CD4-positive, alpha-beta T cell (primary cell): ENCODE data around the gene CXCL12. TPM values are rescaled to one million over a fixed set of nuclear protein-coding genes. Genes with fewer than 3 reads are reported as not detected.

ENCODE experiments used
- ATAC-seq: fragments of 200-7000 bp; cut with Tn5 transposase; one replicate; pipeline ENCODE4 v1.10.0; 2022; ENCODE audit warnings: mild to moderate bottlenecking; ENCODE audit not compliant: poor library complexity
- CTCF ChIA-PET: fragments of 350-600 bp; sonication (Branson Sonifier 250); formaldehyde crosslinking; loops from one replicate; lab custom pipeline; 2021; ENCODE audit warnings: antibody characterized with exemption, inconsistent platforms; lab: Charles Lee
- POLR2A ChIA-PET: fragments of 350-600 bp; sonication (Branson Sonifier 250); formaldehyde crosslinking; loops from one replicate; lab custom pipeline; 2021; ENCODE audit warnings: antibody characterized with exemption, inconsistent platforms; lab: Charles Lee
- DNase-seq, 14 experiments: peaks; one replicate each; pipeline ENCODE4 v3.0.0-alpha.2; 2013 to 2020; ENCODE audit warnings: mixed read lengths in 2 of 14
- H3K27ac ChIP-seq, 2 donors: one replicate each; pipeline versions ENCODE4 v1.5.1 to v1.7.0; 2013; ENCODE audit warnings: low read length in 2 of 2, low read depth in 1 of 2, mild to moderate bottlenecking in 1 of 2
- H3K27me3 ChIP-seq, 2 experiments: 1 replicate in 1 of 2; 2 replicates in 1 of 2; pipeline versions ENCODE4 v1.6.1 to v1.7.0; 2013; ENCODE audit warnings: low read length in 2 of 2, control low read depth in 1 of 2, mild to moderate bottlenecking in 1 of 2, moderate library complexity in 1 of 2; ENCODE audit not compliant: insufficient read depth in 2 of 2, control insufficient read depth in 1 of 2
- H3K36me3 ChIP-seq: one replicate; pipeline ENCODE4 v1.6.1; 2013; ENCODE audit warnings: low read length, control low read depth; ENCODE audit not compliant: insufficient read depth
- H3K4me1 ChIP-seq: one replicate; pipeline ENCODE4 v1.6.1; 2013; ENCODE audit warnings: low read length, control low read depth; ENCODE audit not compliant: insufficient read depth
- H3K4me3 ChIP-seq: one replicate; pipeline ENCODE4 v1.5.1; 2013; ENCODE audit warnings: mild to moderate bottlenecking, low read length, moderate library complexity
- H3K9me3 ChIP-seq, 2 experiments: 1 replicate in 1 of 2; 2 replicates in 1 of 2; pipeline versions ENCODE4 v1.6.1 to v1.7.0; 2013; ENCODE audit warnings: low read length in 2 of 2, mild to moderate bottlenecking in 2 of 2, control low read depth in 1 of 2, moderate library complexity in 1 of 2; ENCODE audit not compliant: control insufficient read depth in 1 of 2, insufficient read depth in 1 of 2
- H3K27ac Mint-ChIP-seq: one replicate; pipeline ENCODE4 v1.8.0; 2020; ENCODE audit warnings: mixed read lengths
- H3K27me3 Mint-ChIP-seq: one replicate; pipeline ENCODE4 v1.8.0; 2021; ENCODE audit warnings: mixed read lengths
- H3K36me3 Mint-ChIP-seq: one replicate; pipeline ENCODE4 v1.8.0; 2021; ENCODE audit warnings: low read depth, mixed read lengths
- H3K4me1 Mint-ChIP-seq: one replicate; pipeline ENCODE4 v1.8.0; 2021; ENCODE audit warnings: low read depth, mixed read lengths
- H3K4me3 Mint-ChIP-seq: one replicate; pipeline ENCODE4 v1.8.0; 2020; ENCODE audit warnings: mild to moderate bottlenecking, mixed read lengths
- H3K9me3 Mint-ChIP-seq: one replicate; pipeline ENCODE4 v1.8.0; 2020; ENCODE audit warnings: mixed read lengths
- intact Hi-C, 2 experiments: fragments of 100-400 bp; cut with DNase I in 1 of 2; cut with micrococcal nuclease in 1 of 2; formaldehyde crosslinking; loops; one replicate each; pipeline versions ENCODE4 v1.15.1 to v1.9.0; 2023 to 2025; cut with DNase I, micrococcal nuclease
- total RNA-seq, 174 experiments: library from RNA in 2 of 174; stranded (reverse) in 2 of 174; gene quantifications; one replicate each; pipeline ENCODE4 v1.2.3 and lab custom pipeline; 2021 to 2026
- TF ChIP-seq, protein P1 (sequence below): fragments of 200-600 bp; IDR thresholded peaks from one replicate; pipeline ENCODE4 v1.8.0; 2022; ENCODE audit warnings: antibody characterized with exemption, mild to moderate bottlenecking

Gene CXCL12
- total RNA-seq, 2 experiments from 2014 or later = not detected

- H3K4me1 ChIP-seq = no peaks in the 10 kb centered on the region
- TF ChIP-seq, protein P1, sequence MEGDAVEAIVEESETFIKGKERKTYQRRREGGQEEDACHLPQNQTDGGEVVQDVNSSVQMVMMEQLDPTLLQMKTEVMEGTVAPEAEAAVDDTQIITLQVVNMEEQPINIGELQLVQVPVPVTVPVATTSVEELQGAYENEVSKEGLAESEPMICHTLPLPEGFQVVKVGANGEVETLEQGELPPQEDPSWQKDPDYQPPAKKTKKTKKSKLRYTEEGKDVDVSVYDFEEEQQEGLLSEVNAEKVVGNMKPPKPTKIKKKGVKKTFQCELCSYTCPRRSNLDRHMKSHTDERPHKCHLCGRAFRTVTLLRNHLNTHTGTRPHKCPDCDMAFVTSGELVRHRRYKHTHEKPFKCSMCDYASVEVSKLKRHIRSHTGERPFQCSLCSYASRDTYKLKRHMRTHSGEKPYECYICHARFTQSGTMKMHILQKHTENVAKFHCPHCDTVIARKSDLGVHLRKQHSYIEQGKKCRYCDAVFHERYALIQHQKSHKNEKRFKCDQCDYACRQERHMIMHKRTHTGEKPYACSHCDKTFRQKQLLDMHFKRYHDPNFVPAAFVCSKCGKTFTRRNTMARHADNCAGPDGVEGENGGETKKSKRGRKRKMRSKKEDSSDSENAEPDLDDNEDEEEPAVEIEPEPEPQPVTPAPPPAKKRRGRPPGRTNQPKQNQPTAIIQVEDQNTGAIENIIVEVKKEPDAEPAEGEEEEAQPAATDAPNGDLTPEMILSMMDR = no peak
- ChIA-PET CTCF (no interaction called here), POLR2A (no interaction called here)
- Mint-ChIP-seq H3K27ac (no peak overlapping the region), H3K36me3 (no peaks in the 10 kb centered on the region), H3K4me1 (no peaks in the 10 kb centered on the region), H3K4me3 (no peak overlapping the region), H3K9me3 (no peaks in the 10 kb centered on the region), H3K27me3 (no peaks in the 10 kb centered on the region)
- H3K27ac ChIP-seq = no peak overlapping the region
- intact Hi-C loops = no loop called here
- H3K4me3 ChIP-seq = no peak overlapping the region
- no peak for DNase-seq
- peaks cover 0 to 17% of the 10 kb centered on the region in 2 experiments for H3K9me3 ChIP-seq
- ATAC-seq = no peak
- no peaks in the 10 kb centered on the region for H3K36me3 ChIP-seq
- no peaks in the 10 kb centered on the region for H3K27me3 ChIP-seq
Observed at GRCh38 chr10:44424298-44424697, 39.4 kb upstream of the CXCL12 start.

DNA sequence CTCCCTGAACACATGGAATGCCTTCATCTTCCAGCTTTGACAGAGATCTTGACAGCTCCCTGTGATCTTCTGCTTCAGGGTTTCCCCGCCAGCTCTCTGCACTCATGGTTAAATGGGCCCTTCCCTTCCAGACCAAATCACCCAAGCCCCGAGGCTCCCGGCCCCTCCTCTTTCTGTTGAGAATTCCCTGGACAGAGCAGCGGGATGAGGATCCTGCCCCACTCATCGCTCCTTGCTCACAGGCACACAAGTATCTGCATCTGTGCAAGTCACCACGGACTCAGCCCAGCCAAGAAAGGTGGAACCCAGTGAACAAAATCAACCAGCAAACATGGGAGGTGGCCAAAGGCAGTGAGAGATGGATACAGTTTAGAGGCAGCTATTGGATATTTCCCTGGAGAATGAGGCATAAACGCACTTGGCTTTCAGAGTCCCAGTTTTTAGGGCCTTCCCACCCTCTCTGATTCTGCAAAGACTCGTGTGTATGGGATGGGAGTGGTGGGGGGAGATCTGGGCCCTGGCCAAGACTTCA is 37.7 kb upstream of the CXCL12 start:
- H3K4me3 Mint-ChIP-seq = no peak overlapping the region
- intact Hi-C loops = no loop called here
- Histone ChIP-seq H3K27me3 (no peaks in the 10 kb centered on the region), H3K4me3 (no peak overlapping the region), H3K27ac (no peak overlapping the region), H3K9me3 (peaks cover 0 to 17% of the 10 kb centered on the region in 2 experiments), H3K36me3 (no peaks in the 10 kb centered on the region), H3K4me1 (no peaks in the 10 kb centered on the region)
- TF ChIP-seq, protein P1 = no peak
- no peaks in the 10 kb centered on the region for H3K4me1 Mint-ChIP-seq
- DNase-seq = no peak
- H3K36me3 Mint-ChIP-seq = no peaks in the 10 kb centered on the region
- no peaks in the 10 kb centered on the region for H3K9me3 Mint-ChIP-seq
- CTCF ChIA-PET = no interaction called here
- no peak overlapping the region for H3K27ac Mint-ChIP-seq
- peaks cover 6% of the 10 kb centered on the region for H3K27me3 Mint-ChIP-seq
- POLR2A ChIA-PET = no interaction called here
- no peak for ATAC-seq

- intact Hi-C loops = no loop called here
- Histone ChIP-seq H3K27me3 (no peaks in the 10 kb centered on the region), H3K36me3 (no peaks in the 10 kb centered on the region), H3K9me3 (peaks cover 0 to 17% of the 10 kb centered on the region in 2 experiments), H3K4me1 (no peaks in the 10 kb centered on the region), H3K27ac (no peak overlapping the region), H3K4me3 (no peak overlapping the region)
- Mint-ChIP-seq H3K27ac (no peak overlapping the region), H3K4me3 (no peak overlapping the region), H3K27me3 (peaks cover 6% of the 10 kb centered on the region), H3K36me3 (no peaks in the 10 kb centered on the region), H3K9me3 (no peaks in the 10 kb centered on the region), H3K4me1 (no peaks in the 10 kb centered on the region)
- CTCF ChIA-PET = no interaction called here
- TF ChIP-seq, protein P1 = no peak
- ATAC-seq = no peak
- no peak for DNase-seq
- POLR2A ChIA-PET = no interaction called here
Observed at GRCh38 chr10:44422153-44422552, 37.3 kb upstream of the CXCL12 start.
